K562 (cell line): ENCODE data around the gene CERS6. TPM values are rescaled to one million over a fixed set of nuclear protein-coding genes. Genes with fewer than 3 reads are reported as not detected.

Source experiments
- BMI1 ChIP-seq: fragments of 150-350 bp; IDR thresholded peaks from 2 replicates; pipeline ENCODE4 v1.6.1; 2014; ENCODE audit warnings: low read length
- CCNT2 ChIP-seq: IDR thresholded peaks from 2 replicates; pipeline ENCODE4 v1.6.1; 2011; ENCODE audit warnings: borderline replicate concordance, low read depth, mild to moderate bottlenecking, moderate library complexity, mixed read lengths, low read length; ENCODE audit not compliant: insufficient read length; ENCODE audit errors: extremely low read depth
- CXXC5 ChIP-seq: fragments of 250-450 bp; sonication (Bioruptor Pico); IDR thresholded peaks from 2 replicates; pipeline ENCODE4 v1.8.0; 2022; ENCODE audit warnings: inconsistent platforms, mild to moderate bottlenecking, moderate library complexity
- FOXA1 ChIP-seq: fragments of 450-650 bp; IDR thresholded peaks from 2 replicates; pipeline ENCODE4 v1.6.1; 2016; ENCODE audit warnings: mild to moderate bottlenecking, borderline replicate concordance
- HDAC6 ChIP-seq: IDR thresholded peaks from 2 replicates; pipeline ENCODE4 v1.6.1; 2012; ENCODE audit warnings: low read depth, mild to moderate bottlenecking, control low read depth, inconsistent platforms, low read length, moderate library complexity
- HOXB6 ChIP-seq: fragments of 250-450 bp; sonication (Bioruptor Pico); IDR thresholded peaks from 2 replicates; pipeline ENCODE4 v1.5.1; 2022; ENCODE audit warnings: mild to moderate bottlenecking, borderline replicate concordance
- IRF9 ChIP-seq: fragments of 450-650 bp; IDR thresholded peaks from 2 replicates; pipeline ENCODE4 v1.6.1; 2016; ENCODE audit warnings: missing biosample characterization, missing genetic modification characterization
- MYC ChIP-seq, 2 experiments: fragments of 250-450 bp in 1 of 2; sonication (Bioruptor Pico) in 1 of 2; IDR thresholded peaks; 2 replicates each; pipeline versions ENCODE4 v1.5.1 to v1.6.1; 2012 to 2021; ENCODE audit warnings: low read depth in 2 of 2, borderline replicate concordance in 1 of 2, improper control_type of control experiment in 1 of 2, low read length in 1 of 2, mild to moderate bottlenecking in 1 of 2, moderate library complexity in 1 of 2
- NR0B1 ChIP-seq: fragments of 450-650 bp; IDR thresholded peaks from one replicate; pipeline ENCODE4 v1.6.1; 2018; ENCODE audit warnings: mild to moderate bottlenecking, moderate library complexity; ENCODE audit not compliant: partially characterized antibody
- PHB2 ChIP-seq: fragments of 450-650 bp; IDR thresholded peaks from 2 replicates; pipeline ENCODE4 v1.6.1; 2017; ENCODE audit warnings: low read depth
- RNF2 ChIP-seq: sonication (generic); IDR thresholded peaks from 2 replicates; pipeline ENCODE4 v1.6.1; 2016
- SRF ChIP-seq, 2 experiments: fragments of 250-450, 450-650 bp in 1 of 2; sonication (Bioruptor Pico) in 1 of 2; sonication (generic) in 1 of 2; formaldehyde crosslinking; IDR thresholded peaks; 2 replicates each; pipeline versions ENCODE4 v1.5.0 to v1.5.1; 2020 to 2022; ENCODE audit warnings: mild to moderate bottlenecking in 1 of 2, missing genetic modification reagents in 1 of 2
- YY1 ChIP-seq, 3 experiments: IDR thresholded peaks; 2 replicates each; pipeline ENCODE4 v1.6.1; 2011; ENCODE audit warnings: low read length in 2 of 3, mild to moderate bottlenecking in 2 of 3, moderate library complexity in 2 of 3, borderline replicate concordance in 1 of 3, control low read depth in 1 of 3, low read depth in 1 of 3; ENCODE audit not compliant: insufficient read depth in 3 of 3, insufficient replicate concordance in 2 of 3, control insufficient read depth in 1 of 3, insufficient read length in 1 of 3; ENCODE audit errors: extremely low read depth in 1 of 3
- ZBTB1 ChIP-seq: sonication (generic); formaldehyde crosslinking; IDR thresholded peaks from 2 replicates; pipeline ENCODE4 v1.8.1; 2023; ENCODE audit warnings: missing genetic modification reagents, low read depth, mild to moderate bottlenecking, borderline replicate concordance
- ZBTB2 ChIP-seq: fragments of 450-650 bp; IDR thresholded peaks from 2 replicates; pipeline ENCODE4 v1.6.1; 2016; ENCODE audit warnings: antibody characterized with exemption
- ZNF253 ChIP-seq: fragments of 250-450 bp; sonication (Bioruptor Pico); conservative IDR thresholded peaks from 2 replicates; pipeline ENCODE4 v1.6.1; 2021; ENCODE audit warnings: mild to moderate bottlenecking
- polyA plus RNA-seq, 8 experiments: library from polyadenylated mRNA; depleted of rRNA in 4 of 8; stranded (reverse) in 5 of 8; unstranded in 3 of 8; fragments of >200 nt; fragmentation: Nextera tagmentation in 2 of 8; fragmentation: Illumina TruSeq in 1 of 8; extraction: Ambion mirVana in 2 of 8; extraction: Trizol in 1 of 8; gene quantifications; 2 replicates each; pipeline versions ENCODE4 v1.2.1 to v1.2.3, GENCODE V29; 2011 to 2014; ENCODE audit warnings: inconsistent platforms in 1 of 8, missing spikeins in 1 of 8
- total RNA-seq, 7 experiments: library from RNA; depleted of rRNA in 6 of 7; stranded (reverse); fragments of >200 nt in 6 of 7; fragmentation: Illumina TruSeq in 2 of 7; extraction: Trizol in 2 of 7; gene quantifications; 2 replicates each; pipeline versions ENCODE4 v1.2.1 to v1.2.3, GENCODE V29; 2011 to 2021; ENCODE audit warnings: low replicate concordance in 1 of 7
- TF ChIP-seq, protein P1 (sequence below): sonication (generic); formaldehyde crosslinking; IDR thresholded peaks from 2 replicates; pipeline ENCODE4 v1.8.1; 2023; ENCODE audit warnings: mild to moderate bottlenecking, missing genetic modification reagents
- TF ChIP-seq, protein P2 (sequence below): sonication (generic); formaldehyde crosslinking; IDR thresholded peaks from 2 replicates; pipeline ENCODE4 v1.8.0; 2022; ENCODE audit warnings: mild to moderate bottlenecking, low read depth, missing genetic modification reagents

Gene CERS6
- total and polyA plus RNA-seq, 9 of the 15 experiments (the other 6 are each of a cell fraction or from before 2014, with no cell fraction given), result 1.6 to 13.6 (median 11.4) TPM

- TF ChIP-seq, protein P1, sequence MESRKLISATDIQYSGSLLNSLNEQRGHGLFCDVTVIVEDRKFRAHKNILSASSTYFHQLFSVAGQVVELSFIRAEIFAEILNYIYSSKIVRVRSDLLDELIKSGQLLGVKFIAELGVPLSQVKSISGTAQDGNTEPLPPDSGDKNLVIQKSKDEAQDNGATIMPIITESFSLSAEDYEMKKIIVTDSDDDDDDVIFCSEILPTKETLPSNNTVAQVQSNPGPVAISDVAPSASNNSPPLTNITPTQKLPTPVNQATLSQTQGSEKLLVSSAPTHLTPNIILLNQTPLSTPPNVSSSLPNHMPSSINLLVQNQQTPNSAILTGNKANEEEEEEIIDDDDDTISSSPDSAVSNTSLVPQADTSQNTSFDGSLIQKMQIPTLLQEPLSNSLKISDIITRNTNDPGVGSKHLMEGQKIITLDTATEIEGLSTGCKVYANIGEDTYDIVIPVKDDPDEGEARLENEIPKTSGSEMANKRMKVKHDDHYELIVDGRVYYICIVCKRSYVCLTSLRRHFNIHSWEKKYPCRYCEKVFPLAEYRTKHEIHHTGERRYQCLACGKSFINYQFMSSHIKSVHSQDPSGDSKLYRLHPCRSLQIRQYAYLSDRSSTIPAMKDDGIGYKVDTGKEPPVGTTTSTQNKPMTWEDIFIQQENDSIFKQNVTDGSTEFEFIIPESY (CRISPR knock-in tag), result peak; percentile 95
- TF ChIP-seq BMI1 (no peak), RNF2 (peak; percentile 85), ZBTB1 (CRISPR knock-in tag) (peak; percentile 86; the same call in 1 of the 2 replicates), SRF (CRISPR knock-in tag; IDR thresholded peaks at IDR 0.05) (no peak; a peak in 1 of 4 replicates), ZBTB2 (no peak), ZNF253 (CRISPR knock-in tag) (no peak), HDAC6 (peak; percentile 91; the same call in 1 of the 2 replicates), FOXA1 (no peak), HOXB6 (no peak), YY1 (IDR thresholded peaks at IDR 0.05; ENCODE audit: borderline replicate concordance in 1 of 3, control insufficient read depth in 1 of 3, extremely low read depth in 1 of 3, insufficient read depth in 3 of 3, insufficient read length in 1 of 3, insufficient replicate concordance in 2 of 3, low read depth in 1 of 3, low read length in 2 of 3) (peak in 2 of 3 experiments; percentile 17 to 63), NR0B1 (no peak), CCNT2 (peak; percentile 67), IRF9 (tag) (no peak), MYC (IDR thresholded peaks at IDR 0.05; ENCODE audit: low read depth, low read length) (peak; percentile 93), MYC (CRISPR knock-in tag; IDR thresholded peaks at IDR 0.05; ENCODE audit: borderline replicate concordance, low read depth) (peak; percentile 50; the same call in 1 of the 2 replicates), PHB2 (no peak), CXXC5 (CRISPR knock-in tag) (peak; percentile 86)
- TF ChIP-seq, protein P2, sequence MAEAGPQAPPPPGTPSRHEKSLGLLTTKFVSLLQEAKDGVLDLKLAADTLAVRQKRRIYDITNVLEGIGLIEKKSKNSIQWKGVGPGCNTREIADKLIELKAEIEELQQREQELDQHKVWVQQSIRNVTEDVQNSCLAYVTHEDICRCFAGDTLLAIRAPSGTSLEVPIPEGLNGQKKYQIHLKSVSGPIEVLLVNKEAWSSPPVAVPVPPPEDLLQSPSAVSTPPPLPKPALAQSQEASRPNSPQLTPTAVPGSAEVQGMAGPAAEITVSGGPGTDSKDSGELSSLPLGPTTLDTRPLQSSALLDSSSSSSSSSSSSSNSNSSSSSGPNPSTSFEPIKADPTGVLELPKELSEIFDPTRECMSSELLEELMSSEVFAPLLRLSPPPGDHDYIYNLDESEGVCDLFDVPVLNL (CRISPR knock-in tag), result peak; percentile 88
These were observed at the start of gene CERS6 (continued) for GRCh38 chr2:168455645-168456520.
